ENCODE data around the gene ISL2. TPM values are rescaled to one million over a fixed set of nuclear protein-coding genes. Genes with fewer than 3 reads are reported as not detected.

ISL2 gene
- total and polyA plus RNA-seq, 4 donors: 0.22 to 0.86 (median 0.38) TPM; not detected in 1

- H3K4me1 ChIP-seq (ENCODE audit: control insufficient read depth in 5 of 5, insufficient read depth in 5 of 5, low read length in 5 of 5): no peaks in the 10 kb centered on the region
- no peak for DNase-seq
- H3K9me3 ChIP-seq (ENCODE audit: control insufficient read depth in 4 of 4, insufficient read depth in 3 of 4, low read length in 3 of 4): no peaks in the 10 kb centered on the region
- no peak overlapping the region for H3K4me3 ChIP-seq
- ATAC-seq (ENCODE audit: insufficient read depth, low FRiP score): no peak
- no peak overlapping the region for H3K27ac ChIP-seq (ENCODE audit: low read depth in 1 of 2, low read length in 1 of 2)
- H3K36me3 ChIP-seq (ENCODE audit: control insufficient read depth in 4 of 4, insufficient read depth in 4 of 4, low read length in 4 of 4): peaks cover 0 to 3% (median under 1%) of the 10 kb centered on the region in 4 donors
- 95 to 98% methylated on average over 2 of the region's 2 CpGs for WGBS, 2 donors
- TF ChIP-seq CTCF (IDR thresholded peaks at IDR 0.05; ENCODE audit: control extremely low read depth, extremely low read depth): no peak
- H3K9ac ChIP-seq (ENCODE audit: insufficient read depth in 1 of 2, low read length in 2 of 2): no peak overlapping the region
- no peaks in the 10 kb centered on the region for H3K27me3 ChIP-seq (ENCODE audit: control insufficient read depth in 3 of 3, insufficient read depth in 3 of 3, low read length in 2 of 3)
Observed at GRCh38 chr15:76382987-76383728, 46.6 kb downstream of the ISL2 start.

- TF ChIP-seq CTCF (IDR thresholded peaks at IDR 0.05; ENCODE audit: control extremely low read depth, extremely low read depth): no peak
- H3K9ac ChIP-seq (ENCODE audit: insufficient read depth in 1 of 2, low read length in 2 of 2): no peak overlapping the region
- no peak overlapping the region for H3K4me3 ChIP-seq
- H3K27me3 ChIP-seq (ENCODE audit: control insufficient read depth in 3 of 3, insufficient read depth in 3 of 3, low read length in 2 of 3): no peaks in the 10 kb centered on the region
- no peak overlapping the region for H3K27ac ChIP-seq (ENCODE audit: low read depth in 1 of 2, low read length in 1 of 2)
- no peaks in the 10 kb centered on the region for H3K4me1 ChIP-seq (ENCODE audit: control insufficient read depth in 5 of 5, insufficient read depth in 5 of 5, low read length in 5 of 5)
- no peak for ATAC-seq (ENCODE audit: insufficient read depth, low FRiP score)
- DNase-seq: no peak
- H3K36me3 ChIP-seq (ENCODE audit: control insufficient read depth in 4 of 4, insufficient read depth in 4 of 4, low read length in 4 of 4): peaks cover 0 to 3% (median under 1%) of the 10 kb centered on the region in 4 donors
- no peaks in the 10 kb centered on the region for H3K9me3 ChIP-seq (ENCODE audit: control insufficient read depth in 4 of 4, insufficient read depth in 3 of 4, low read length in 3 of 4)
- whole genome bisulfite sequencing, 2 donors: 93 to 96% methylated on average over 2 of the region's 2 CpGs
Observed at GRCh38 chr15:76384409-76384808, 47.8 kb downstream of the ISL2 start.

- no peaks in the 10 kb centered on the region for H3K4me1 ChIP-seq (ENCODE audit: control insufficient read depth in 5 of 5, insufficient read depth in 5 of 5, low read length in 5 of 5)
- no peak for TF ChIP-seq CTCF (IDR thresholded peaks at IDR 0.05; ENCODE audit: control extremely low read depth, extremely low read depth)
- no peak overlapping the region for H3K27ac ChIP-seq (ENCODE audit: low read depth in 1 of 2, low read length in 1 of 2)
- peaks cover 0 to 3% (median under 1%) of the 10 kb centered on the region in 4 donors for H3K36me3 ChIP-seq (ENCODE audit: control insufficient read depth in 4 of 4, insufficient read depth in 4 of 4, low read length in 4 of 4)
- H3K4me3 ChIP-seq: no peak overlapping the region
- 94 to 95% methylated on average over 2 of the region's 2 CpGs for WGBS, 2 donors
- H3K9me3 ChIP-seq (ENCODE audit: control insufficient read depth in 4 of 4, insufficient read depth in 3 of 4, low read length in 3 of 4): no peaks in the 10 kb centered on the region
- no peak overlapping the region for H3K9ac ChIP-seq (ENCODE audit: insufficient read depth in 1 of 2, low read length in 2 of 2)
- ATAC-seq (ENCODE audit: insufficient read depth, low FRiP score): no peak
- no peak for DNase-seq
- H3K27me3 ChIP-seq (ENCODE audit: control insufficient read depth in 3 of 3, insufficient read depth in 3 of 3, low read length in 2 of 3): no peaks in the 10 kb centered on the region
Observed at GRCh38 chr15:76386178-76386577, 49.6 kb downstream of the ISL2 start.

Measured in lung (tissue), 12 donors.